ENCODE data around the gene ARHGAP10.

Gene ARHGAP10

GRCh38 chr4:148034813-148035212 is 302.9 kb downstream of the ARHGAP10 start:
- H3K36me3 ChIP-seq, result no peaks in the 10 kb centered on the region
- no peak overlapping the region for H3K4me3 ChIP-seq (ENCODE audit: low read depth in 1 of 2, low read length in 1 of 2)
- TF ChIP-seq, protein P1, sequence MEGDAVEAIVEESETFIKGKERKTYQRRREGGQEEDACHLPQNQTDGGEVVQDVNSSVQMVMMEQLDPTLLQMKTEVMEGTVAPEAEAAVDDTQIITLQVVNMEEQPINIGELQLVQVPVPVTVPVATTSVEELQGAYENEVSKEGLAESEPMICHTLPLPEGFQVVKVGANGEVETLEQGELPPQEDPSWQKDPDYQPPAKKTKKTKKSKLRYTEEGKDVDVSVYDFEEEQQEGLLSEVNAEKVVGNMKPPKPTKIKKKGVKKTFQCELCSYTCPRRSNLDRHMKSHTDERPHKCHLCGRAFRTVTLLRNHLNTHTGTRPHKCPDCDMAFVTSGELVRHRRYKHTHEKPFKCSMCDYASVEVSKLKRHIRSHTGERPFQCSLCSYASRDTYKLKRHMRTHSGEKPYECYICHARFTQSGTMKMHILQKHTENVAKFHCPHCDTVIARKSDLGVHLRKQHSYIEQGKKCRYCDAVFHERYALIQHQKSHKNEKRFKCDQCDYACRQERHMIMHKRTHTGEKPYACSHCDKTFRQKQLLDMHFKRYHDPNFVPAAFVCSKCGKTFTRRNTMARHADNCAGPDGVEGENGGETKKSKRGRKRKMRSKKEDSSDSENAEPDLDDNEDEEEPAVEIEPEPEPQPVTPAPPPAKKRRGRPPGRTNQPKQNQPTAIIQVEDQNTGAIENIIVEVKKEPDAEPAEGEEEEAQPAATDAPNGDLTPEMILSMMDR (IDR thresholded peaks at IDR 0.05), result no peak
- H3K4me1 ChIP-seq (ENCODE audit: control insufficient read depth in 1 of 2, insufficient read depth in 1 of 2, low read depth in 1 of 2, low read length in 1 of 2), result no peaks in the 10 kb centered on the region
- no peak overlapping the region for H3K27ac ChIP-seq
- H3K27me3 ChIP-seq, result no peaks in the 10 kb centered on the region
- no peaks in the 10 kb centered on the region for H3K9me3 ChIP-seq

DNA sequence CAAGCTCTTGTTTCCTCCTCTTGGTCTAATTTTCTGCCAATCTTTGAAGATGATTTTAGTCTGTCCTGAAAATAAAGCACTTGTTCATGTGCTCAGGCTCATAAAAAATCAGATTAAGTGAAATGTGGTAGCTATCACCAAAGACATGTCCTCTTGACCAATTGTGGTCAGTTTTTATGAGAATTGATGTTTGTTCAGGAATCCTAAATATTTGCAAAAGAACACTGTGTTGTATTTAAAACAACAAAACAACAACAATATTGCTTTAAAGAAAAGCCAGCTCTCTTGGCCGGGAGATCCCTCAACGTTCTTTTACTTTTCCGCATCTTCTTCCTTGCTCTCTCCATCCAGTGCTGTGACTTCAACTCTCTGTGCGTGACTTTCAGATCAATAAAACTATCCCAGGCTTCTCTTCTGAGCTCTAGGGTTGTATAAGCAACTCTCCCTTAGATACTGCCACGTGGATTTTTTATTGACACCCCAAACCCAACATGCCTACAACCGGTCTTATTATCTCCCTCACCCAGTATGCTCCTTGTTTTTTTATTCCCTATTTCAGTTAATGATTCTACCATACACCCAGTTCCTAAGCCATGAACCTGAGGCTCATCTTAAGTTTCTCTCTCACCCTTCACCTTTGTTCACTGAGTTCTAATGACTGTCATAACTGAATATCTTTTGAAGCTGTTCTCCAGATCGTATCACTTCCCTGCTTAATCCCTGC is 309.9 kb downstream of the ARHGAP10 start:
- TF ChIP-seq, protein P1 (IDR thresholded peaks at IDR 0.05), result no peak
- Histone ChIP-seq H3K9me3 (no peaks in the 10 kb centered on the region), H3K4me1 (ENCODE audit: control insufficient read depth in 1 of 2, insufficient read depth in 1 of 2, low read depth in 1 of 2, low read length in 1 of 2) (no peaks in the 10 kb centered on the region), H3K4me3 (ENCODE audit: low read depth in 1 of 2, low read length in 1 of 2) (no peak overlapping the region), H3K27ac (no peak overlapping the region), H3K27me3 (no peaks in the 10 kb centered on the region), H3K36me3 (no peaks in the 10 kb centered on the region)

DNA sequence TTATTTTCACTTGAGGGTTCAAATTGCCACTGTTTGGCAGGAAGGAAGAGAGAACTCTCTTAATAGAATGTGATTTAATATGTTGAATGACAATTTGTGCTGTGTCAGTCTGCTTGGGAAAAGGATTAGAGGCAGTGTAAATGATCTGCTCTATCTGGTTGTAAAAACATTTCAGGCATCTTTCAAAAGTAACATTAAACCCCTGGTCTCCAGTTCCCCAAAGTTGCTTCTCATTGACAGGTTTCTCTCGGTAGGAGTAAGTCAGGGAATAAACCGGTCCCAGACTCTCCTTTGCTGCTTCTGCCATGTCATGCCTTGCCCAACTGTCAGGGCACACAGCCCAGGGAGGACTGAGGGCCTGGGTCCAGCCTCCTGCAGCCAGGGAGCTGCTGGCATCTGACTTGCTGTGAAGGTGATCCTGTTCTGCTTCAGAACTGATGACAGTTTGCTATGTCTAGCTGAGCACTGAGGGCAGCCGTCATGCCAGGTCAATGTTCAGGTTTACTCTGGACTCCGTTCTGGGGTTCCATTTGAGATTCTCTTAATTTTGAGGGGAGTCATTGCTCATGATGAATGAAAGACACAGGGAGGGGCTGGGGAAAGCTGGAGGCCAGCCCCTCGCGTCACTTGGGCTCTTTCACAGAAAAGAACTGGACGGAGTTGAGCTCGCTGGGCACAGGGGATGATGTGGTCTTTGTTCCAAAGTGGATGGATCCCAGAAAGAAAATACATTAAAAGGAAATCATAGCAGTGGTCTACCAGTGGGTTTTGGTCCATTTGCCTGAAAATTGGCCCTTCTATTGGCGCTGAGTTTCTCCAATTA is 312.4 kb downstream of the ARHGAP10 start:
- TF ChIP-seq, protein P1 (IDR thresholded peaks at IDR 0.05), result no peak
- Histone ChIP-seq H3K36me3 (no peaks in the 10 kb centered on the region), H3K9me3 (no peaks in the 10 kb centered on the region)

GRCh38 chr4:148044912-148045352 is 313.0 kb downstream of the ARHGAP10 start:
- Histone ChIP-seq H3K27ac (no peak overlapping the region), H3K4me3 (ENCODE audit: low read depth in 1 of 2, low read length in 1 of 2) (no peak overlapping the region), H3K9me3 (no peaks in the 10 kb centered on the region), H3K36me3 (no peaks in the 10 kb centered on the region), H3K4me1 (ENCODE audit: control insufficient read depth in 1 of 2, insufficient read depth in 1 of 2, low read depth in 1 of 2, low read length in 1 of 2) (no peaks in the 10 kb centered on the region), H3K27me3 (no peaks in the 10 kb centered on the region)
- TF ChIP-seq, protein P1 (IDR thresholded peaks at IDR 0.05), result no peak

More for the DNA sequence above, 312.4 kb downstream of the ARHGAP10 start:
- no peaks in the 10 kb centered on the region for H3K4me1 ChIP-seq (ENCODE audit: control insufficient read depth in 1 of 2, insufficient read depth in 1 of 2, low read depth in 1 of 2, low read length in 1 of 2)
- H3K4me3 ChIP-seq (ENCODE audit: low read depth in 1 of 2, low read length in 1 of 2), result no peak overlapping the region
- no peak overlapping the region for H3K27ac ChIP-seq
- no peaks in the 10 kb centered on the region for H3K27me3 ChIP-seq

DNA sequence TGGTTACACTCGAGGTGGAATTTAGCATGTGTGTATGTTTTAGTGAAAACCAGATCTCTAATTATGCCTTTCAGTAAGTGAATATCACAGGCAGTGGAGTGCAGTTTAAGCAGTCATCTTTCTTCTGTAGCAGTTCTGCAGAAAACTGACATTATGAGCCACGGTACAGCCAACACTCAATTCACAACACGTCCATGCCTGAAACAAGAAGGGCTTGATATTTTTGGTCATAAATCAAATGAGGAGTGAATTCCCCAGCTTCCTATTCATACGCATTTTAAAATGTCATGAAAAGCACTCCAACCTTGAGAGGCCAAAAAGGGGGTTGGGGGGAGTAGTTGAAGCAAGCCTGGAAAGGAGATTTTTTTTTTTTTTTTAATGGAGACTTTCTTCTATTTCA is 316.7 kb downstream of the ARHGAP10 start:
- H3K4me1 ChIP-seq (ENCODE audit: control insufficient read depth in 1 of 2, insufficient read depth in 1 of 2, low read depth in 1 of 2, low read length in 1 of 2), result peaks cover 7 to 20% of the 10 kb centered on the region in 2 experiments
- H3K27me3 ChIP-seq, result no peaks in the 10 kb centered on the region
- no peaks in the 10 kb centered on the region for H3K36me3 ChIP-seq
- no peaks in the 10 kb centered on the region for H3K9me3 ChIP-seq
- TF ChIP-seq, protein P1 (IDR thresholded peaks at IDR 0.05), result no peak
- H3K27ac ChIP-seq, result no peak overlapping the region
- H3K4me3 ChIP-seq (ENCODE audit: low read depth in 1 of 2, low read length in 1 of 2), result no peak overlapping the region

Data from neutrophil (primary cell).